Measurements from ENCODE around the gene WNT5B.

WNT5B gene

GRCh38 chr12:1629338-1630132 lies 504 bp downstream of the WNT5B start:
- peak overlapping the region; percentile 37 for H3K4me3 ChIP-seq (ENCODE audit: low read depth, low read length)
- no peak for TF ChIP-seq CTCF (IDR thresholded peaks at IDR 0.05; ENCODE audit: low read depth, low read length, missing control alignments)
- in situ Hi-C loops (cut with HindIII; ENCODE audit: low sequenced_read_pairs) = no loop called here
- DNase-seq (ENCODE audit: low read depth) = no peak

DNA sequence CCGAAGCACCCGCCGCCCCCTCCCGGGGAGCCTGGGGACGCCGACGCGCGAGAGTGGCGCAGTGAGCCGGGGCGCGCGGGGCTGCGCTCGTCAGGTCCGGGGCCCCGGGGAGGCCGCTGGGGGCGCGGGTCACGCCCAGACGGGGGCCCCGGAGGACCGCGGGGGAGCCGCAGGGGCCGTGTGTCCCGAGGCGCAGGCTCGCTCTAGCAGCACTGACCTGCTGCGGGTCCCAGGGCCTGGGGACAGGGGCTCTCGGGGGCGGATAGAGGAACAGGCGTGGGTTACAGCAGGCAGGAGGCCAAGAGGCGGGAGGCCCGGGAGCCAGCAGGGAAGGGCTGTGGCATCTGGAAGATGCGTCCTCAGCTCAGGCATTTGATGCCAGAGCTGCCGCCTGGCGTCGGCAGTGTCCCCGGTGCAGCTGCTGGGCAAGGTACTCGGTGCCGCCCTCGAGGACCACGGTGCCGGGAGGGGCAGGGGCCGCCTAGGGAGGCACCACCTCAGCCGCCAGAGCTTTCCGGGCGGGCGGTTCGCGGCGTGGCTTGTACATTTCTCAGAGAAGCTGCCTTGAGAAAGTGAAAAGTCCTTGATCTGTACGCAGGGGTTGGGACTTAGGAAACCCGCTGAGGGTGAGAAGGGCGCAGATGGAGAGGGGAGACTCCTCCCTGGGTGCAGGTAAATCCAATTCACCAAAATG lies 1.2 kb downstream of the WNT5B start:
- H3K4me3 ChIP-seq (ENCODE audit: low read depth, low read length) = peak overlapping the region; percentile 37
- DNase-seq (ENCODE audit: low read depth) = no peak
- in situ Hi-C loops (cut with HindIII; ENCODE audit: low sequenced_read_pairs) = no loop called here

GRCh38 chr12:1630827-1631591 lies 2.0 kb downstream of the WNT5B start:
- in situ Hi-C loops (cut with HindIII; ENCODE audit: low sequenced_read_pairs) = no loop called here
- H3K4me3 ChIP-seq (ENCODE audit: low read depth, low read length) = peak overlapping the region; percentile 37
- peak; percentile 26 for DNase-seq (ENCODE audit: low read depth)
- TF ChIP-seq CTCF (IDR thresholded peaks at IDR 0.05; ENCODE audit: low read depth, low read length, missing control alignments) = peak; percentile 30

More for the DNA sequence above, 1.2 kb downstream of the WNT5B start:
- TF ChIP-seq CTCF (IDR thresholded peaks at IDR 0.05; ENCODE audit: low read depth, low read length, missing control alignments) = peak; percentile 7

DNA sequence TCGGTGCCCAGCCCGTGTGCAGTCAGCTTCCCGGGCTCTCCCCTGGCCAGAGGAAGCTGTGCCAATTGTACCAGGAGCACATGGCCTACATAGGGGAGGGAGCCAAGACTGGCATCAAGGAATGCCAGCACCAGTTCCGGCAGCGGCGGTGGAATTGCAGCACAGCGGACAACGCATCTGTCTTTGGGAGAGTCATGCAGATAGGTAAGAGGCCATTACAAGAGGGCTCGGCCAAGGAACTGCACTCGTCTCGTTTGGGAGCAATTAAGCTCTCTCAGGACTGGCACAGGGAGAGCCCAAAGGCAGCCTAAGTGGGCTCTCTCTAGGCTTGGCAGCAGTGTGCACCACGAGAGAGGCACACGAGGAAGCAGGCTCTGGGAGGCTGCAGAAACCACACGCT lies 3.7 kb downstream of the WNT5B start:
- in situ Hi-C loops (cut with HindIII; ENCODE audit: low sequenced_read_pairs) = no loop called here
- DNase-seq (ENCODE audit: low read depth) = no peak

DNA sequence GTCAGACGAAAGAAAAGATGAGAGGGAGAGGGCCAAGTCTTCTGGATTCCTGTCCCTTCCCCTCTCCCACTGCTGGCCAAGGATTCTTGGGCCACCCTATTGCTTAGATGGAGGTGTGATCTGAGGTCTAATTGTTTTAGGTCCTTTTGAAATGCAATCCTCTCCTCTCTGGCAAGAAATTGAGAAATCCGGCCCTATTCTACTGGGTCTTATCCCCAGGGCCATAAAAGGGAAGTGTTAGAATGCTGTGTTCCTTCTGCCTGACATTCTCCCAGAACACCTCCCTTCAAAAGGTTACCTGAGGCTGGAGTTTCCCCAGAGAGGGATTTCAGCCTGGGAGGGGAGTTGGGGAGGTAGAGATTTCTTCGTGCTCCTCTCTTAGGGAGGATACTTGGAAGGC lies 4.4 kb downstream of the WNT5B start:
- H3K4me3 ChIP-seq (ENCODE audit: low read depth, low read length) = no peak overlapping the region
- in situ Hi-C loops (cut with HindIII; ENCODE audit: low sequenced_read_pairs) = no loop called here
- TF ChIP-seq CTCF (IDR thresholded peaks at IDR 0.05; ENCODE audit: low read depth, low read length, missing control alignments) = no peak
- DNase-seq (ENCODE audit: low read depth) = no peak

More for the DNA sequence above, 3.7 kb downstream of the WNT5B start:
- H3K4me3 ChIP-seq (ENCODE audit: low read depth, low read length) = no peak overlapping the region
- TF ChIP-seq CTCF (IDR thresholded peaks at IDR 0.05; ENCODE audit: low read depth, low read length, missing control alignments) = no peak

DNA sequence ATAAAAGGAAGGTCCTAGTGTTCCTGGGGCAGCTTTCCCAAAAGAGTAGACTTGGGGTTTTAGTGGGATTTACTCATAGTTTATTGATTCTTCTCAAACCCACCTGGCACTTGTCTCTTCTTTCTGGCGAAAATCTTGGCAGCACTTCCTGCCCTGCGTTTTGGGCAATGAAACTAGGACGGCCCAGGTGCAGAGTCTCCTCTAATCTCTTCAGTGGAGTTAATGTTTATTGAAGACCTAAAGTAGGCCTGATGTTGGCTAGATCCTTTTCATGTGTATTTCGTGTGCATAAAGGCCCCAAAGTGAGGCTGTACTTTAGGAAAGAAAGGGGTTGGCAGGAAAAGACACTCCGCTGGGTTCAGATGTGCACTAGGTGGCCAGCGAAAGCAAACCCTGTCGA lies 5.1 kb downstream of the WNT5B start:
- no peak for TF ChIP-seq CTCF (IDR thresholded peaks at IDR 0.05; ENCODE audit: low read depth, low read length, missing control alignments)
- in situ Hi-C loops (cut with HindIII; ENCODE audit: low sequenced_read_pairs) = no loop called here
- no peak overlapping the region for H3K4me3 ChIP-seq (ENCODE audit: low read depth, low read length)
- DNase-seq (ENCODE audit: low read depth) = no peak

Data from astrocyte of the cerebellum (primary cell).